ENCODE results near the gene CLEC19A. TPM values are rescaled to one million over a fixed set of nuclear protein-coding genes. Genes with fewer than 3 reads are reported as not detected.

The CLEC19A gene
- total RNA-seq, 1 experiment from 2014 or later: 0.41 TPM

- DNase-seq: no peak
- ChIA-PET POLR2A (ENCODE audit: unreplicated experiment) (no interaction called here), CTCF (interaction anchor here (0.6 kb wide), 1 partner anchor 86 kb away, joined by 3 read pairs; no protein-coding TSS in a partner anchor)
- no peaks in the 10 kb centered on the region for H3K36me3 ChIP-seq (ENCODE audit: low read depth)
- intact Hi-C loops (cut with micrococcal nuclease; ENCODE audit: unreplicated experiment): loop anchor here (10.0 kb wide), 1 partner anchor 86 kb away; no protein-coding TSS in a partner anchor
- H3K27ac ChIP-seq: no peak overlapping the region
- H3K79me2 ChIP-seq (ENCODE audit: low read depth): no peaks in the 10 kb centered on the region
- no peaks in the 10 kb centered on the region for H3K9me3 ChIP-seq (ENCODE audit: insufficient read depth, low read depth)
- no TSS peak for BruUV-seq (replicated peaks)
- H3K4me1 ChIP-seq (replicated peaks; ENCODE audit: insufficient read depth): peaks cover 20% of the 10 kb centered on the region
- no peak overlapping the region for H2AFZ ChIP-seq
- TF ChIP-seq CTCF (conservative IDR thresholded peaks at IDR 0.05): no peak
- no peak for TF ChIP-seq EZH2 (IDR thresholded peaks at IDR 0.05; ENCODE audit: low read depth)
- H4K20me1 ChIP-seq (ENCODE audit: insufficient read depth): no peaks in the 10 kb centered on the region
- peaks cover 11% of the 10 kb centered on the region; the same call in 1 of the 2 replicates for H3F3A ChIP-seq (ENCODE audit: insufficient read depth, low read depth)
- H3K4me3 ChIP-seq: no peak overlapping the region
- H3K9me2 ChIP-seq (ENCODE audit: insufficient read depth): no peaks in the 10 kb centered on the region
- H3K4me2 ChIP-seq: no peak overlapping the region
- H3K27me3 ChIP-seq (ENCODE audit: insufficient read depth, low read depth): no peaks in the 10 kb centered on the region
These were observed 3.6 kb downstream of the CLEC19A start for GRCh38 chr16:19288872-19289799.

GRCh38 chr16:19289811-19290485 is 4.4 kb downstream of the CLEC19A start:
- H4K20me1 ChIP-seq (ENCODE audit: insufficient read depth): no peaks in the 10 kb centered on the region
- no peak overlapping the region for H2AFZ ChIP-seq
- POLR2A ChIA-PET (ENCODE audit: unreplicated experiment): no interaction called here
- CTCF ChIA-PET: interaction anchor here (0.6 kb wide), 1 partner anchor 129 kb away, joined by 7 read pairs; no protein-coding TSS in a partner anchor
- DNase-seq: no peak
- H3K4me2 ChIP-seq: no peak overlapping the region
- no peaks in the 10 kb centered on the region for H3K9me3 ChIP-seq (ENCODE audit: insufficient read depth, low read depth)
- no peaks in the 10 kb centered on the region for H3K79me2 ChIP-seq (ENCODE audit: low read depth)
- H3K4me1 ChIP-seq (replicated peaks; ENCODE audit: insufficient read depth): peaks cover 12% of the 10 kb centered on the region
- no peaks in the 10 kb centered on the region for H3K36me3 ChIP-seq (ENCODE audit: low read depth)
- H3K27me3 ChIP-seq (ENCODE audit: insufficient read depth, low read depth): no peaks in the 10 kb centered on the region
- H3K4me3 ChIP-seq: no peak overlapping the region
- no peak overlapping the region for H3K27ac ChIP-seq
- no peaks in the 10 kb centered on the region for H3K9me2 ChIP-seq (ENCODE audit: insufficient read depth)
- peaks cover 3% of the 10 kb centered on the region; the same call in 1 of the 2 replicates for H3F3A ChIP-seq (ENCODE audit: insufficient read depth, low read depth)
- intact Hi-C loops (cut with micrococcal nuclease; ENCODE audit: unreplicated experiment): loop anchor here (10.0 kb wide), 1 partner anchor 85 kb away; no protein-coding TSS in a partner anchor
- no peak for TF ChIP-seq CTCF (conservative IDR thresholded peaks at IDR 0.05)
- BruUV-seq (replicated peaks): no TSS peak

- Histone ChIP-seq H3F3A (ENCODE audit: insufficient read depth, low read depth) (no peaks in the 10 kb centered on the region), H3K4me3 (no peak overlapping the region), H3K9me2 (ENCODE audit: insufficient read depth) (no peaks in the 10 kb centered on the region), H3K27me3 (ENCODE audit: insufficient read depth, low read depth) (no peaks in the 10 kb centered on the region), H3K4me2 (no peak overlapping the region), H3K36me3 (ENCODE audit: low read depth) (no peaks in the 10 kb centered on the region), H3K27ac (no peak overlapping the region), H3K4me1 (replicated peaks; ENCODE audit: insufficient read depth) (peaks cover 8% of the 10 kb centered on the region), H3K79me2 (ENCODE audit: low read depth) (no peaks in the 10 kb centered on the region), H3K9me3 (ENCODE audit: insufficient read depth, low read depth) (no peaks in the 10 kb centered on the region), H2AFZ (no peak overlapping the region), H4K20me1 (ENCODE audit: insufficient read depth) (no peaks in the 10 kb centered on the region)
- no peak for DNase-seq
- BruUV-seq (replicated peaks): no TSS peak
- intact Hi-C loops (cut with micrococcal nuclease; ENCODE audit: unreplicated experiment): no loop called here
- POLR2A ChIA-PET (ENCODE audit: unreplicated experiment): no interaction called here
- TF ChIP-seq EZH2 (IDR thresholded peaks at IDR 0.05; ENCODE audit: low read depth) (no peak), CTCF (conservative IDR thresholded peaks at IDR 0.05) (no peak)
- CTCF ChIA-PET: interaction anchor here (0.6 kb wide), 1 partner anchor 128 kb away, joined by 7 read pairs; no protein-coding TSS in a partner anchor
These were observed 5.3 kb downstream of the CLEC19A start for GRCh38 chr16:19290860-19291259.

All from PC-9 (cell line).